ENCODE results near the gene FOXI1.
"Not testable (repeated sequence)": the region's sequence is repeated elsewhere in the genome, so short reads cannot be mapped to it uniquely, and the experiment has no call there.

Gene FOXI1

GRCh38 chr5:170131235-170131634 lies 25.5 kb downstream of the FOXI1 start:
- no peaks in the 10 kb centered on the region for H3K27me3 ChIP-seq (ENCODE audit: control insufficient read depth in 1 of 2, insufficient read depth in 2 of 2, low read length in 2 of 2)
- no peaks in the 10 kb centered on the region for H3K4me1 ChIP-seq (ENCODE audit: control insufficient read depth, insufficient read depth, low read length)
- H3K9me3 ChIP-seq (ENCODE audit: control insufficient read depth in 2 of 2, low read length in 2 of 2) = peaks cover 4 to 5% of the 10 kb centered on the region in 2 donors
- no peak overlapping the region for H3K9ac ChIP-seq (ENCODE audit: low read length in 2 of 2)
- no peak overlapping the region for H3K27ac ChIP-seq (ENCODE audit: low read length)
- H3K36me3 ChIP-seq (ENCODE audit: control insufficient read depth in 2 of 2, insufficient read depth in 2 of 2, low read length in 2 of 2) = no peaks in the 10 kb centered on the region
- no peak overlapping the region for H3K4me3 ChIP-seq (ENCODE audit: low read length in 2 of 2)

GRCh38 chr5:170132269-170132975 lies 26.7 kb downstream of the FOXI1 start:
- no peaks in the 10 kb centered on the region for H3K4me1 ChIP-seq (ENCODE audit: control insufficient read depth, insufficient read depth, low read length)
- no peak overlapping the region for H3K9ac ChIP-seq (ENCODE audit: low read length in 2 of 2)
- peaks cover 2 to 4% of the 10 kb centered on the region in 2 donors for H3K9me3 ChIP-seq (ENCODE audit: control insufficient read depth in 2 of 2, low read length in 2 of 2)
- H3K4me3 ChIP-seq (ENCODE audit: low read length in 2 of 2) = no peak overlapping the region
- no peaks in the 10 kb centered on the region for H3K27me3 ChIP-seq (ENCODE audit: control insufficient read depth in 1 of 2, insufficient read depth in 2 of 2, low read length in 2 of 2)
- H3K36me3 ChIP-seq (ENCODE audit: control insufficient read depth in 2 of 2, insufficient read depth in 2 of 2, low read length in 2 of 2) = no peaks in the 10 kb centered on the region
- H3K27ac ChIP-seq (ENCODE audit: low read length) = no peak overlapping the region

GRCh38 chr5:170132976-170133448 lies 27.3 kb downstream of the FOXI1 start:
- H3K4me3 ChIP-seq (ENCODE audit: low read length in 2 of 2) = no peak overlapping the region
- no peak overlapping the region for H3K9ac ChIP-seq (ENCODE audit: low read length in 2 of 2)
- H3K9me3 ChIP-seq (ENCODE audit: control insufficient read depth in 2 of 2, low read length in 2 of 2) = peaks cover 2 to 4% of the 10 kb centered on the region in 2 donors
- H3K36me3 ChIP-seq (ENCODE audit: control insufficient read depth in 2 of 2, insufficient read depth in 2 of 2, low read length in 2 of 2) = no peaks in the 10 kb centered on the region
- no peak overlapping the region for H3K27ac ChIP-seq (ENCODE audit: low read length)
- no peaks in the 10 kb centered on the region for H3K4me1 ChIP-seq (ENCODE audit: control insufficient read depth, insufficient read depth, low read length)
- H3K27me3 ChIP-seq (ENCODE audit: control insufficient read depth in 1 of 2, insufficient read depth in 2 of 2, low read length in 2 of 2) = no peaks in the 10 kb centered on the region

DNA sequence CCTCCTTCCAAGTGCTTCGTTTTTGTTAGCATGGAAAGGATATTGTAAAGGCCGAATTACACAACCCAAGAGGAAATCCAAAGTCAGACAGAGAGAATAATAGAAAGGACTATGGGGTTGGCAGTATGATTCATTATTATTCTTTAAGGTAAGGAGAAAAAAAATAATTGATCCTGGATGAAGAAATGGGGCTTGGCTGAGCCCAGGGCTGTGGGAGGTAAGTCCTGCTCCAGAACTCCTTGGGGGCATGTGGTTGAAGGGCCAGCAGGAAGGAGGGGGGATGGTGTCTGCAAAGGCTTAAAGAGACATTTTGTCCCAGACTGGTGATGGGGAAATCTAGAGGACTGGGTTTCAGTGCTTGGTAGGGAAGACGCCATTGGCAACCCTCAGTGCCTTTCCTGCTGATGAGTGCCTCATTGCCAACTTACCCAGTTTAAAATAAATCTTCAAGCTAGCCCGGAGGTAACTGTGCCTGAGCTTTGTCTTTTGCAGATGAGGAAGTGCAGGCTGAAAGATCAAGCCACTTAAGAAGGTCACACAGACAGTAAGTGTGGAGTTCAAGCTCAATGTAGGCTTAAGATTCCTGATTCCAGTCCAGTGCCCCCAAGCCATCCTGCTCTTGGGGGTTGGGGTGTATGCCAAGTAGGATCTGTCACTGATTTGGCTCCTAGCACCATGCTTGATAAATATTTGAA lies 30.2 kb downstream of the FOXI1 start:
- peaks cover 2 to 4% of the 10 kb centered on the region in 2 donors for H3K9me3 ChIP-seq (ENCODE audit: control insufficient read depth in 2 of 2, low read length in 2 of 2)
- no peaks in the 10 kb centered on the region for H3K27me3 ChIP-seq (ENCODE audit: control insufficient read depth in 1 of 2, insufficient read depth in 2 of 2, low read length in 2 of 2)
- no peak overlapping the region for H3K4me3 ChIP-seq (ENCODE audit: low read length in 2 of 2)
- H3K9ac ChIP-seq (ENCODE audit: low read length in 2 of 2) = no peak overlapping the region
- no peak overlapping the region for H3K27ac ChIP-seq (ENCODE audit: low read length)
- H3K36me3 ChIP-seq (ENCODE audit: control insufficient read depth in 2 of 2, insufficient read depth in 2 of 2, low read length in 2 of 2) = no peaks in the 10 kb centered on the region
- H3K4me1 ChIP-seq (ENCODE audit: control insufficient read depth, insufficient read depth, low read length) = no peaks in the 10 kb centered on the region

DNA sequence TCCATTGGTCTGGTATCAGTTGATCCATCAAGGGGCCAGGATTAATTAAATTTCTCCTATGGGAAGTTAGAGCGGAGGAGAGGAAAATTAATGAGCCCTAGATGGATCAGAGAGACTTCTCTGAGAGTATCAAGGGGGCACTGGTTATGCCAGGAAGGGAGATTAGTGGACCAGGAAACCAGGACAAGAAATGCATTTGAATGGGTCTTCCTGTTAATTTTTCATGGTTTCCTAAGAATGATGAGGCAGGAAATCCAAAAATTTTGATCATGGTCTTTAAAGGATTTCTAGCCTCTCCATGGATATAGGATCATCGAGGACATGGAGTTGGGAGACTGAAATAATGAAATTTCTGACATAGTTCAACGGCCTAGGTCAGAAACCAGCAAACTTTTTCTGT lies 30.8 kb downstream of the FOXI1 start:
- Histone ChIP-seq H3K27me3 (ENCODE audit: control insufficient read depth in 1 of 2, insufficient read depth in 2 of 2, low read length in 2 of 2) (no peaks in the 10 kb centered on the region), H3K27ac (ENCODE audit: low read length) (no peak overlapping the region), H3K4me3 (ENCODE audit: low read length in 2 of 2) (no peak overlapping the region), H3K36me3 (ENCODE audit: control insufficient read depth in 2 of 2, insufficient read depth in 2 of 2, low read length in 2 of 2) (no peaks in the 10 kb centered on the region), H3K9ac (ENCODE audit: low read length in 2 of 2) (no peak overlapping the region), H3K4me1 (ENCODE audit: control insufficient read depth, insufficient read depth, low read length) (no peaks in the 10 kb centered on the region), H3K9me3 (ENCODE audit: control insufficient read depth in 2 of 2, low read length in 2 of 2) (peaks cover 0 to 4% of the 10 kb centered on the region in 2 donors)

DNA sequence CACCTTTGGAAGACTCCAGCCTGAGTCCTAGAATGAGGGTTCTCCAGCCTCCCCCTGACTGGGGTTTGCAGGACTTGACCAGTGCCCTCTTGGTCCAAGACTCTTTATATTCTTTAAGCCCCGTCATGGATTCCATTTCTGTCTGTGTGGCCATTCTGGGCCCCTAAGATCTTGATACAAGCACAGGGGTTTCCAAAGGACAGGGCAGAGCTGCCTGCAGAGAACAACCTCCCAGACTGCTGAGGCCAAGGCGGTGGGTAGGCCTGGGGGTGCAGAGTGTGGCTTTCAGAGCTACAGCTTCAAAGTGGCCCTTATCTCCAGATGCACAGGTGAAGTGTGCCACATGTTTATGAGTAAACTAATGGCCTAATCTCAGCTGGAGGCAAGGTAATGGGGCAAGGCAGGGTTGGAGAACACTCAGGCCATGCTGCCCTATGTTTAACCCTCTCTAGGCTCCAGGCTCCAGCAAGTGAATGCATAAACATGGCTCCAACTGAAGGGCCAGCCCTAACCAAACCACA lies 32.1 kb downstream of the FOXI1 start:
- Histone ChIP-seq H3K27me3 (ENCODE audit: control insufficient read depth in 1 of 2, insufficient read depth in 2 of 2, low read length in 2 of 2) (no peaks in the 10 kb centered on the region), H3K36me3 (ENCODE audit: control insufficient read depth in 2 of 2, insufficient read depth in 2 of 2, low read length in 2 of 2) (no peaks in the 10 kb centered on the region), H3K4me3 (ENCODE audit: low read length in 2 of 2) (no peak overlapping the region), H3K27ac (ENCODE audit: low read length) (no peak overlapping the region), H3K9ac (ENCODE audit: low read length in 2 of 2) (no peak overlapping the region), H3K4me1 (ENCODE audit: control insufficient read depth, insufficient read depth, low read length) (no peaks in the 10 kb centered on the region), H3K9me3 (ENCODE audit: control insufficient read depth in 2 of 2, low read length in 2 of 2) (no peaks in the 10 kb centered on the region)

GRCh38 chr5:170138273-170138672 lies 32.6 kb downstream of the FOXI1 start:
- H3K36me3 ChIP-seq (ENCODE audit: control insufficient read depth in 2 of 2, insufficient read depth in 2 of 2, low read length in 2 of 2) = no peaks in the 10 kb centered on the region
- H3K9ac ChIP-seq (ENCODE audit: low read length in 2 of 2) = no peak overlapping the region
- no peak overlapping the region for H3K4me3 ChIP-seq (ENCODE audit: low read length in 2 of 2)
- H3K27ac ChIP-seq (ENCODE audit: low read length) = no peak overlapping the region
- no peaks in the 10 kb centered on the region for H3K27me3 ChIP-seq (ENCODE audit: control insufficient read depth in 1 of 2, insufficient read depth in 2 of 2, low read length in 2 of 2)
- no peaks in the 10 kb centered on the region for H3K4me1 ChIP-seq (ENCODE audit: control insufficient read depth, insufficient read depth, low read length)
- no peaks in the 10 kb centered on the region for H3K9me3 ChIP-seq (ENCODE audit: control insufficient read depth in 2 of 2, low read length in 2 of 2)

DNA sequence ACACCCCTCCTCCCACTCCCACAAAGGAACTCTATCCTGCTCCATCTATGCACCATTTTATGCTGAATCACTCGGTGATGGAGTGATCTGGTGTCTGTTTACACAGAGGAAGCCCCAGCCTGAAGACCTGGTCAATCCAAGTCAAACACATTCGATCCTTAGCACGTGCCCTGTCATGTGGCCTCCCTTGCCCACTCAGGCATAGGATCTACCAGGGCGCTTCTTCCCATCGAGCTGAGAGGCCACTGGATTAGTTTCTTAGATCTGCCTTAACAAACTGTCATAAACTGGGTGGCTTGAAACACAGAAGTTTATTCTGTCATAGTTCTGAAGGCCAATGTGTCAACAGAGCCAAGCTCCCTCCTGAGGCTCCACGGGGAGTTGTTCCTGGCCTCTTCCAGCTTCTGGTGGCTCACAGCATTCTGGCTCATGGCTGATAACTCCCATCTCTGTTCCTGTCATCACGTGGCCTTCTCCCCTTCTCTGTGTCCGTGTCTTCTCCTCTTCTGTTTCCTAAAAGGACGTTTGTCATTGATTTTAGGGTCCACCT lies 34.2 kb downstream of the FOXI1 start:
- no peak overlapping the region for H3K9ac ChIP-seq (ENCODE audit: low read length in 2 of 2)
- H3K4me3 ChIP-seq (ENCODE audit: low read length in 2 of 2) = no peak overlapping the region
- no peaks in the 10 kb centered on the region for H3K36me3 ChIP-seq (ENCODE audit: control insufficient read depth in 2 of 2, insufficient read depth in 2 of 2, low read length in 2 of 2)
- H3K27ac ChIP-seq (ENCODE audit: low read length) = no peak overlapping the region
- H3K27me3 ChIP-seq (ENCODE audit: control insufficient read depth in 1 of 2, insufficient read depth in 2 of 2, low read length in 2 of 2) = no peaks in the 10 kb centered on the region
- H3K9me3 ChIP-seq (ENCODE audit: control insufficient read depth in 2 of 2, low read length in 2 of 2) = no peaks in the 10 kb centered on the region
- no peaks in the 10 kb centered on the region for H3K4me1 ChIP-seq (ENCODE audit: control insufficient read depth, insufficient read depth, low read length)

- not testable (repeated sequence) for H3K4me1 ChIP-seq (ENCODE audit: control insufficient read depth, insufficient read depth, low read length); H3K4me3 ChIP-seq (ENCODE audit: low read length in 2 of 2); H3K9me3 ChIP-seq (ENCODE audit: control insufficient read depth in 2 of 2, low read length in 2 of 2); H3K27me3 ChIP-seq (ENCODE audit: control insufficient read depth in 1 of 2, insufficient read depth in 2 of 2, low read length in 2 of 2); H3K36me3 ChIP-seq (ENCODE audit: control insufficient read depth in 2 of 2, insufficient read depth in 2 of 2, low read length in 2 of 2); H3K27ac ChIP-seq (ENCODE audit: low read length); H3K9ac ChIP-seq (ENCODE audit: low read length in 2 of 2)
These were observed 35.5 kb downstream of the FOXI1 start for GRCh38 chr5:170141196-170141595.

- Histone ChIP-seq H3K27ac (ENCODE audit: low read length) (no peak overlapping the region), H3K4me1 (ENCODE audit: control insufficient read depth, insufficient read depth, low read length) (no peaks in the 10 kb centered on the region), H3K4me3 (ENCODE audit: low read length in 2 of 2) (no peak overlapping the region), H3K36me3 (ENCODE audit: control insufficient read depth in 2 of 2, insufficient read depth in 2 of 2, low read length in 2 of 2) (no peaks in the 10 kb centered on the region), H3K9ac (ENCODE audit: low read length in 2 of 2) (no peak overlapping the region), H3K27me3 (ENCODE audit: control insufficient read depth in 1 of 2, insufficient read depth in 2 of 2, low read length in 2 of 2) (no peaks in the 10 kb centered on the region), H3K9me3 (ENCODE audit: control insufficient read depth in 2 of 2, low read length in 2 of 2) (no peaks in the 10 kb centered on the region)
These were observed 35.9 kb downstream of the FOXI1 start for GRCh38 chr5:170141636-170142035.

DNA sequence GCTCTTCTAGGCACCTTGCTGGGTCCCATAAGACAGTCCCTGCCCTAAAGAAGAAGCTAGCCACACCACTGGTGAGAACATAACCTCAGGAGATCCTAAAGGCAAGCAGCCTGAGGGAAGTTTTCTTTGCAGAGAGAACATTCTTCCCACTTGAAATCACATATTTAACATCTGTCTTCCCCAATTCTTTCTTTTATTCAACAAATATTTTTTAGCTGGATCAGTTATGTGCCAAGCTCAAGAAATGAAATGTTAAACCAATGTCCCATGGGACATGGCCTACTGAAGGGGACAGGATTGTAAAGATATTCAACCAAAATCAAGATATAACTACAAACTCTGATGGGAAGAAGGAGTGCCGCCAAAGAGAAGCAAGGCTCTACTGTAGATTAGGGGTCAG lies 36.5 kb downstream of the FOXI1 start:
- Histone ChIP-seq H3K27me3 (ENCODE audit: control insufficient read depth in 1 of 2, insufficient read depth in 2 of 2, low read length in 2 of 2) (no peaks in the 10 kb centered on the region), H3K9me3 (ENCODE audit: control insufficient read depth in 2 of 2, low read length in 2 of 2) (no peaks in the 10 kb centered on the region), H3K4me3 (ENCODE audit: low read length in 2 of 2) (no peak overlapping the region), H3K4me1 (ENCODE audit: control insufficient read depth, insufficient read depth, low read length) (no peaks in the 10 kb centered on the region), H3K36me3 (ENCODE audit: control insufficient read depth in 2 of 2, insufficient read depth in 2 of 2, low read length in 2 of 2) (no peaks in the 10 kb centered on the region), H3K27ac (ENCODE audit: low read length) (no peak overlapping the region), H3K9ac (ENCODE audit: low read length in 2 of 2) (no peak overlapping the region)

All from stomach smooth muscle (tissue), 2 donors.